Measurements from ENCODE around the gene TMCC1.
"Not testable (repeated sequence)": the region's sequence is repeated elsewhere in the genome, so short reads cannot be mapped to it uniquely, and the experiment has no call there.

Gene TMCC1

GRCh38 chr3:129708328-129708861 lies 185.1 kb downstream of the TMCC1 start:
- no peak for DNase-seq

GRCh38 chr3:129705274-129705673 lies 188.2 kb downstream of the TMCC1 start:
- no peak for DNase-seq

DNA sequence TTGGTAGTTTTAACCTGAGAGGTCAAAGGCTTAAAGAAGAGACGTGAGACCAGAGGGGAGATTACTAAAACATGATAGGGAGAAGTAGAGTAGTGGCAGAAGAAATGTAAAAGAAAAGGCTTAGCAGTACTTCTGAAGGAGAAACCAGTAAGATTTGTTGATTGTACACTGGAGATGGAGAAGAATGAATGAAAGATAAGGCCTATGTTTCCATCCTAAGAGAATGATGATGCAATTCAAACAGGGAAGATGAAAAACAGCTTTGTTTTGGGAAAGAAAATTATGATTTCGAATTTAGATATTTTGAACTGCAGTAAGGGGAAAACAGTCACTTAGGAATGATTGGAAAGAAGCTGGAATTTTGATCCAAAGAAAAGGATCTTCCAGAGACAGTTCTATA lies 189.6 kb downstream of the TMCC1 start:
- DNase-seq: no peak

- no peak for DNase-seq
Measured at GRCh38 chr3:129702934-129703712, 190.4 kb downstream of the TMCC1 start.

GRCh38 chr3:129701161-129701560 lies 192.3 kb downstream of the TMCC1 start:
- no peak for DNase-seq

GRCh38 chr3:129699612-129700011 lies 193.9 kb downstream of the TMCC1 start:
- DNase-seq: no peak

GRCh38 chr3:129699199-129699598 lies 194.3 kb downstream of the TMCC1 start:
- no peak for DNase-seq

DNA sequence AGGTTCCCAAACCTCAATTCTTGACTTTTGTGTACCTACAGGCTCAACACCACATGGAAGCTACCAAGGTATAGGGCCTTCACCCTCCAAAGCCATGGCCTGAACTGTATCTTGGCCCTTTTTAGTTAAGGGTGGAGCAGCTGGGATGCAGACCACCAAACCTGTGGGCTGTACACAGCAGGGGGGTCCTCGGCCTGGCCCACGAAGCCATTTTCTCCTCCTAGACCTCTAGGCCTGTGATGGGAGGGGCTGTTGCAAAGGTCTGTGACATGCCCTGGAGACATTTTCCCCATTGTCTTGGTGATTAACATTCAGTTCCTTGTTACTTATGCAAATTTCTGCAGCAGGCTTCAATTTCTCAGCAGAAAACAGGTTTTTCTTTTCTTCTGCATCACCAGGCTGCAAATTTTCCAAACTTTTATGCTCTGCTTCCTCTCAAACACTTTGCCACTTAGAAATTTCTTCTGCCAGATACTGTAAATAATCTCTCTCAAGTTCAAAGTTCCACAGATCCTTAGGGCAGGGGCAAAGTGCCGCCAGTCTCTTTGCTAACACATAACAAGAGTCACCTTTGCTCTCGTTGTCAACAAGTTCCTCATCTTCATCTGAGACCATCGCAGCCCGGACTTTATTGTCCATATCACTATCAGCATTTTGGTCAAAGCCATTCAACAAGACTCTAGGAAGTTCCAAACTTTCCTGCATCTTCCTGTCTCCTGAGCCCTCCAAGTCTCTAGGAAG lies 196.1 kb downstream of the TMCC1 start:
- no peak for DNase-seq

DNA sequence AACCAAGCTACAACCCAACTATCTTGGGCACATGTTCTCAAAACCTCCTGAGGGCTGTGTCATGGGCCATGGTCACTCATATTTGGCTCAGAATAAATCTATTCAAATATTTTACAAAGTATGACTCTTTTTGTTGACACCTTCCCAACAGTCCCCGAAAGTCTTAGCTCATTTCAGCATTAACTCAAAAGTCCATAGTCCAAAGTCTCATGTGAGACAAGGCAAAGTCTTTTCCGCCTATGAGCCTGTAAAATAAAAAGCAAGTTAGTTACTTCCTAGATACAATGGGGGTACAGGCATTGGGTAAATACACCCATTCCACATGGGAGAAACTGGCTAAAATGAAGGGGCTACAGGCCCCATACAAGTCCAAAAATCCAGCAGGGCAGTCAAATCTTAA lies 197.1 kb downstream of the TMCC1 start:
- DNase-seq: not testable (repeated sequence)

- DNase-seq: no peak
Measured at GRCh38 chr3:129695230-129695629, 198.3 kb downstream of the TMCC1 start.

DNA sequence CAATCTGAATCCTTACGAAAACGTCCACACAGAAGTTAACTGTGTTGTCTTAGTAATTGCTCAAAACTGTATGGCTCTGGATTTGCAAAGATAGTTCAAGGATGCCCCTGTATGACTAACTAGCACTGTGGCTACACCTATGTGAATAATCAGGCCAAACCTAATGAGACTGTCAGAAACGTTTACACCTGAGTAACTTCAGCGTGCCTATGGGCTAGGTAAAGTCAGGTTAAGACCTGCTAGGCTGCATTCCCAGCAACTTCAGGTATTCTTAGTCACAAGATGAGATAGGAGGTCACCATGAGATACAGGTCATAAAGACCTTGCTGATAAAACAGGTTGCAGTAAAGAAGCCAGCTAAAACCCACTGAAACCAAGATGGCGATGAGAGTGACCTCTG lies 199.3 kb downstream of the TMCC1 start:
- no peak for DNase-seq

DNA sequence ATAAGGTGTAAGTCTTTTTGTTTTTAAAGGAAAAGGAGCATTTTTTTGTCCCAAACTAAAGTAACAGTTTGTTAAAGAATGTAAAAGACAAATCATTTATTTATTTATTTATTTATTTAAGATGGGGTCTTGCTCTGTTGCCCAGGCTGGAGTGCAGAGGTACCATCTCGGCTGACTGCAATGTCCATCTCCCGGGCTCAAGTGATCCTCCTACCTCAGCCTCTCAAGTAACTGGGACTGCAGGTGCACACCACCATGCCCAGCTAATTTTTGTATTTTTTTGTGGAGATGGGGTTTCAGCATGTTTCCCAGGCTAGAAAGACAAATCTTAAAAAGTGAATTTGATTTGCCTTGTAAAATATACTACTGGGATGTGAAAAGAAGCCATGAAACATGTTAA lies 200.8 kb downstream of the TMCC1 start:
- no peak for DNase-seq

GRCh38 chr3:129690963-129691362 lies 202.5 kb downstream of the TMCC1 start:
- DNase-seq: no peak

DNA sequence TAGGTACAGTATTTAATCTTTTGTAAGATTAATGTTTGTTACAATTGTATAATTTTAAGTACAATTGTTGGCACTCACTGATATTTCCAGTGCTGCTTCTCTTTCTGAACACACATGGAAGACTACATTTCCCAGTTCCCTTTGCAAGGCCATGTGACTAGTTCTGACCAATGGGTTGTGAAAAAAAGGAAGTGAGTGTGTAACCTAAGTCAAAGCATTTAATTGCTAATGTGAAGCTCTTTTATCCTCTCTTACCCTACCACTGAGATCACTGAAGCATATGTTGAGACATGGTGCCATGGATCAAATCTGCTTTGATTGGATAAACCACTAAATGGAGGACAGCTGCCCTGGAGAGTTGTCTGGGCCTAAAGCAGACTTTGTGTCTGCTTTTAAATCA lies 203.1 kb downstream of the TMCC1 start:
- no peak for DNase-seq

GRCh38 chr3:129689036-129689435 lies 204.5 kb downstream of the TMCC1 start:
- DNase-seq: no peak

- no peak for DNase-seq
Measured at GRCh38 chr3:129688271-129688895, 205.1 kb downstream of the TMCC1 start.

DNA sequence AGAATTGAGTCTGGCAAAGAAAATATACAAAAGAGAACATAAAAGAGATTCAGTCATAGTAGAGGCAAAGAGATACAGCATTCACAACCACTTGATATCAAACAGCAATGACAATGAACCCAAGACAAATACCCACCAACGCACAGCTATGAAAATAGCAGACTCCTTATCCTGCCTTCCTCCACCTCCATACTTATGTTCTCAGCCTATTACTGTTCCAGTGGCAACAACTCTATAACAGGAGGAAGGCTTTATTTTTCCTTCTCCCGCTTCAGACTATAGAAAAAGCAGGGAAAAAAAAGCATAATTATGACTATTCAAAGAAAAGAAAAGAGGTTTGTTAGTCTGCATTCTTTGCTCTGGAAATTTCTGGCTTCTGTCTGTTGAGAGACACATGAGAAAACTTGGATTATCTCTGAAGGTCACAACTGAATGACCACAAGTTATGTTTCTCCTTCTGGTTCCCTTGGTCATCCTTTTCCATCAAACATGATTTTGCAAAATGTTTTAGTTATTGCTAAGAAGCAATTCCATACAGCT lies 205.9 kb downstream of the TMCC1 start:
- no peak for DNase-seq

DNA sequence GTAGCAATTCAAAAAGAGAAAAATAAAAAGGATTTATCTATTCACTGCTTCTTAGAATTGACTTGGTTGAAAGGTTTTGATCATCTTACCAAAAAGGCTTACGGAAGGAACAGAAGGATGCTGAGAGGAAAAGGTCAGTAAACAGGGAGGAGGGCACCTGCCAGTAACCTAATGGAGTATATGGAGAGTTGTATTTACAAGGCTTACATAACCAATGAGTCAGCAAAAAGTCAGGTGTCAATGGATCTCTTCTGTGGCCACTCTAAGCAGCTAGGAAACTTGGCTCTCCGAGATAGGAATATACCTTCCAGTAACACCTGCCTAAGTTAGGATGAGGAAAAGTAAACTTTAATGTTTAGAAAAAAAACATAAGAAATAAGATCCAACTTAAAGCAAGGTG lies 206.6 kb downstream of the TMCC1 start:
- DNase-seq: no peak

GRCh38 chr3:129684270-129684669 lies 209.2 kb downstream of the TMCC1 start:
- DNase-seq: no peak

- DNase-seq: no peak
Measured at GRCh38 chr3:129683201-129683600, 210.3 kb downstream of the TMCC1 start.

GRCh38 chr3:129676985-129677384 lies 216.5 kb downstream of the TMCC1 start:
- no peak for DNase-seq

GRCh38 chr3:129674798-129675123 lies 218.8 kb downstream of the TMCC1 start:
- not testable (repeated sequence) for DNase-seq
